ENCODE measurements around the gene RTKN2. TPM values are rescaled to one million over a fixed set of nuclear protein-coding genes. Genes with fewer than 3 reads are reported as not detected.

Gene RTKN2, protein sequence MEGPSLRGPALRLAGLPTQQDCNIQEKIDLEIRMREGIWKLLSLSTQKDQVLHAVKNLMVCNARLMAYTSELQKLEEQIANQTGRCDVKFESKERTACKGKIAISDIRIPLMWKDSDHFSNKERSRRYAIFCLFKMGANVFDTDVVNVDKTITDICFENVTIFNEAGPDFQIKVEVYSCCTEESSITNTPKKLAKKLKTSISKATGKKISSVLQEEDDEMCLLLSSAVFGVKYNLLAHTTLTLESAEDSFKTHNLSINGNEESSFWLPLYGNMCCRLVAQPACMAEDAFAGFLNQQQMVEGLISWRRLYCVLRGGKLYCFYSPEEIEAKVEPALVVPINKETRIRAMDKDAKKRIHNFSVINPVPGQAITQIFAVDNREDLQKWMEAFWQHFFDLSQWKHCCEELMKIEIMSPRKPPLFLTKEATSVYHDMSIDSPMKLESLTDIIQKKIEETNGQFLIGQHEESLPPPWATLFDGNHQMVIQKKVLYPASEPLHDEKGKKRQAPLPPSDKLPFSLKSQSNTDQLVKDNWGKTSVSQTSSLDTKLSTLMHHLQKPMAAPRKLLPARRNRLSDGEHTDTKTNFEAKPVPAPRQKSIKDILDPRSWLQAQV
- total RNA-seq: 2.9 and 3.3 TPM in 2 replicates

DNA sequence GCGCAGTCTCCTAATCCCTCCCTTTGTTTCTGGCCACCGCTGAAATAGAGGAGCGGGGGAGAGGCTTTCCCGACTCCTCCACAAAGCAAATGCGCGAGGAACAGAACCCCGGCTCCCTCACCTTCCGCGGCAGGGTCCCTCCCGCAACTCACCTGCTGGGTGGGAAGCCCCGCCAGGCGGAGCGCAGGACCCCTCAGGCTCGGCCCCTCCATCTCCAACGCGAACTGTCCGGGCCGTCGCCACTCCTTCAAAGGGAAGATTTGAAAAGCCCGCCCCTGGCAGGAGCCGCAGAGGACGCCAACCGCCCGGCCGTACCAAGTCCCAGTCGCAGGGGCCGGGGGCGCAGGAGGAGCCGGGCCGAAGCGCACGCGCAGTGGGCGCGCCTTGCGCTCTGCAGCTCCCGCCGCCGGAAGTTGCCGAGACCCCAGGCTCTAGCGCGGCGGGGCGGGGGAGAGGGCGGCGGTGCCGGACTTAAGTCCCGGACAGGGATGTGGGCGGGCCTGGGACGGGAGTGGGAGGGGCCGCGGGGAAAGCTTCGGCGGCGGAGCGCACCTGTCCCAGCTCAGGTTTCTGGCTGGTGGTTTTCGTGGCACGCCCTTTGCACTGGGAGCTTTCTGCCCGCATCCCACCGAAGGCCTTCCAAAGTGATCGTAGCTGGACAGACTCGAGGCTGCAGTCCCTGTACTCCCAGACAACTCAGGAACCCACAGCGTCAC, at the start of gene RTKN2:
TSS of gene RTKN2 (minus strand) at position 446 of the 716 bp plus-strand sequence. CDS start at position 212, 234 bp downstream.

Other genes starting within 250 kb of the RTKN2 start
- 6.0 and 11.0 TPM in 2 replicates for gene ZNF365, start 105.5 kb upstream of the RTKN2 start, total RNA-seq

Data from smooth muscle cell of the pulmonary artery (primary cell).